HepG2 (cell line): ENCODE measurements around the gene CCDC70. TPM values are rescaled to one million over a fixed set of nuclear protein-coding genes. Genes with fewer than 3 reads are reported as not detected.
A peak's percentile ranks its signal among the peaks of the same experiment; 100 is the strongest.
"Not testable (repeated sequence)": the region's sequence is repeated elsewhere in the genome, so short reads cannot be mapped to it uniquely, and the experiment has no call there.

Source experiments
- ATAC-seq: fragments of 200-7000 bp; cut with Tn5 transposase; 3 replicates; pipeline ENCODE4 v1.9.1; 2020; ENCODE audit warnings: mild to moderate bottlenecking, moderate library complexity
- BruUV-seq: library from RNA; stranded (reverse); fragments of 400-500 nt; replicated peaks from 2 replicates; lab custom pipeline; 2021; lab: Mats Ljungman, UMichigan
- CTCF ChIA-PET: fragments of 300-600 bp; formaldehyde crosslinking; extraction: SDS; loops from one replicate; lab custom pipeline; 2021; ENCODE audit warnings: low total read pairs, inconsistent platforms, low intra/inter-chr PET ratio; lab: Yijun Ruan, JAX
- POLR2A ChIA-PET: fragments of 350-600 bp; sonication (Branson Sonifier 250); formaldehyde crosslinking; loops from one replicate; lab custom pipeline; 2020; ENCODE audit warnings: antibody characterized with exemption, inconsistent platforms; lab: Yijun Ruan, JAX
- DNase-seq: peaks from one replicate; pipeline ENCODE4 v3.0.0-alpha.2; 2015; ENCODE audit warnings: low spot score
- FAIRE-seq: peaks from 3 replicates; lab custom pipeline; 2011; peaks lifted over from hg19 to GRCh38; lab: Jason Lieb, UNC
- H2AFZ ChIP-seq: one replicate; pipeline ENCODE4 v1.6.1; 2011; ENCODE audit warnings: low read length, inconsistent platforms
- H3K27ac ChIP-seq: fragments of 300-600 bp; 3 replicates; pipeline ENCODE4 v1.8.0; 2011; ENCODE audit warnings: mixed run types, mild to moderate bottlenecking, mixed read lengths, low read length, inconsistent platforms; ENCODE audit not compliant: insufficient read depth; ENCODE audit errors: extremely low read length
- H3K27me3 ChIP-seq, 2 experiments: fragments of 200-600 bp in 1 of 2; 2 replicates in 1 of 2; 3 replicates in 1 of 2; pipeline versions ENCODE4 v1.6.0 to v1.8.0; 2011; ENCODE audit warnings: low read length in 2 of 2, mild to moderate bottlenecking in 2 of 2, moderate library complexity in 2 of 2, inconsistent platforms in 1 of 2; ENCODE audit not compliant: insufficient read depth in 2 of 2, control insufficient read depth in 1 of 2
- H3K36me3 ChIP-seq, 2 experiments: fragments of 200-600 bp in 1 of 2; replicated peaks in 1 of 2; 2 replicates in 1 of 2; 3 replicates in 1 of 2; pipeline versions ENCODE4 v1.5.1 to v1.8.0; 2011; ENCODE audit warnings: low read length in 2 of 2, inconsistent platforms in 1 of 2; ENCODE audit not compliant: insufficient read depth in 2 of 2, control insufficient read depth in 1 of 2
- H3K4me1 ChIP-seq: 2 replicates; pipeline ENCODE4 v1.5.1; 2012; ENCODE audit warnings: low read length, inconsistent platforms; ENCODE audit not compliant: insufficient read depth
- H3K4me2 ChIP-seq: 2 replicates; pipeline ENCODE4 v1.6.0; 2011; ENCODE audit warnings: low read depth, low read length, inconsistent platforms
- H3K4me3 ChIP-seq, 3 experiments: fragments of 200-600 bp in 1 of 3; sonication (generic), shearing (Covaris generic) in 1 of 3; replicated peaks in 1 of 3; 2 replicates each; pipeline ENCODE4 v1.5.1; 2011 to 2016; ENCODE audit warnings: low read length in 3 of 3, inconsistent platforms in 2 of 3, low read depth in 2 of 3, mild to moderate bottlenecking in 2 of 3, control low read depth in 1 of 3, mixed read lengths in 1 of 3; ENCODE audit not compliant: insufficient read depth in 1 of 3
- H3K79me2 ChIP-seq: one replicate; pipeline ENCODE4 v1.6.1; 2011; ENCODE audit warnings: low read length, inconsistent platforms; ENCODE audit not compliant: insufficient read depth
- H3K9ac ChIP-seq: 2 replicates; pipeline ENCODE4 v1.6.0; 2011; ENCODE audit warnings: mild to moderate bottlenecking, low read depth, low read length, inconsistent platforms; ENCODE audit not compliant: insufficient read depth
- H3K9me3 ChIP-seq: 2 replicates; pipeline ENCODE4 v1.5.1; 2012; ENCODE audit warnings: mild to moderate bottlenecking, low read length
- H4K20me1 ChIP-seq: 2 replicates; pipeline ENCODE4 v1.6.0; 2011; ENCODE audit warnings: inconsistent platforms, mild to moderate bottlenecking, low read length, moderate library complexity; ENCODE audit not compliant: insufficient read depth
- CEBPB ChIP-seq: IDR thresholded peaks from 2 replicates; pipeline ENCODE4 v1.6.1; 2011; ENCODE audit warnings: low read depth, low read length, improper control_type of control experiment, borderline replicate concordance
- EED ChIP-seq: sonication (generic); formaldehyde crosslinking; IDR thresholded peaks from 2 replicates; pipeline ENCODE4 v1.5.0; 2020; ENCODE audit warnings: mild to moderate bottlenecking, missing genetic modification reagents
- NR2F1 ChIP-seq, 2 experiments: fragments of 450-650 bp in 1 of 2; formaldehyde crosslinking in 1 of 2; IDR thresholded peaks; 2 replicates each; pipeline versions ENCODE4 v1.5.0 to v1.6.1; 2016 to 2020; ENCODE audit warnings: mild to moderate bottlenecking in 1 of 2, missing compliant biosample characterization in 1 of 2, missing genetic modification reagents in 1 of 2, moderate library complexity in 1 of 2
- WGBS: methylation state at CpG from one replicate; pipeline ENCODE4 v1.1.6; 2017; ENCODE audit warnings: low lambda C conversion rate; 5-methylcytosine and 5-hydroxymethylcytosine counted together
- in situ Hi-C: cut with HindIII; loops from 2 replicates; pipeline ENCODE4 v1.10.0; 2017; ENCODE audit warnings: low pct_unique_long_range_greater_than_20kb; ENCODE audit not compliant: extremely low pct_ligation_motif_present
- intact Hi-C: fragments of 100-400 bp; cut with micrococcal nuclease; formaldehyde crosslinking; loops from one replicate; pipeline ENCODE4 v1.10.0; 2022; ENCODE audit not compliant: unreplicated experiment
- polyA plus RNA-seq, 8 experiments: library from polyadenylated mRNA; depleted of rRNA in 3 of 8; stranded (reverse) in 7 of 8; unstranded in 1 of 8; fragments of >200 nt; fragmentation: Illumina TruSeq in 4 of 8; extraction: Trizol in 4 of 8; gene quantifications; 2 replicates each; pipeline versions ENCODE4 v1.2.1 to v1.2.3, GENCODE V29; 2011 to 2016; ENCODE audit warnings: low read depth in 4 of 8, missing spikeins in 1 of 8, mixed read lengths in 1 of 8; ENCODE audit not compliant: insufficient read depth in 1 of 8
- total RNA-seq, 5 experiments: library from RNA; depleted of rRNA; stranded (reverse); fragments of >200 nt; fragmentation: Illumina TruSeq; extraction: Trizol; gene quantifications; 2 replicates each; pipeline ENCODE4 v1.2.3, GENCODE V29; 2016; ENCODE audit warnings: low read depth in 1 of 5
- TF ChIP-seq, protein P1 (sequence below): IDR thresholded peaks from 2 replicates; pipeline ENCODE4 v1.6.1; 2012; ENCODE audit warnings: low read depth, low read length, improper control_type of control experiment
- TF ChIP-seq, protein P2 (sequence below): sonication (generic); formaldehyde crosslinking; IDR thresholded peaks from 2 replicates; pipeline ENCODE4 v1.4.0; 2020; ENCODE audit warnings: missing genetic modification reagents
- TF ChIP-seq, protein P3 (sequence below): sonication (generic); formaldehyde crosslinking; IDR thresholded peaks from 2 replicates; pipeline ENCODE4 v1.4.0; 2020; ENCODE audit warnings: missing genetic modification reagents

CCDC70 gene
- total and polyA plus RNA-seq, 2 of the 13 experiments (the other 11 are each of a cell fraction or from before 2014, with no cell fraction given): 0.13 TPM; not detected in 1

DNA sequence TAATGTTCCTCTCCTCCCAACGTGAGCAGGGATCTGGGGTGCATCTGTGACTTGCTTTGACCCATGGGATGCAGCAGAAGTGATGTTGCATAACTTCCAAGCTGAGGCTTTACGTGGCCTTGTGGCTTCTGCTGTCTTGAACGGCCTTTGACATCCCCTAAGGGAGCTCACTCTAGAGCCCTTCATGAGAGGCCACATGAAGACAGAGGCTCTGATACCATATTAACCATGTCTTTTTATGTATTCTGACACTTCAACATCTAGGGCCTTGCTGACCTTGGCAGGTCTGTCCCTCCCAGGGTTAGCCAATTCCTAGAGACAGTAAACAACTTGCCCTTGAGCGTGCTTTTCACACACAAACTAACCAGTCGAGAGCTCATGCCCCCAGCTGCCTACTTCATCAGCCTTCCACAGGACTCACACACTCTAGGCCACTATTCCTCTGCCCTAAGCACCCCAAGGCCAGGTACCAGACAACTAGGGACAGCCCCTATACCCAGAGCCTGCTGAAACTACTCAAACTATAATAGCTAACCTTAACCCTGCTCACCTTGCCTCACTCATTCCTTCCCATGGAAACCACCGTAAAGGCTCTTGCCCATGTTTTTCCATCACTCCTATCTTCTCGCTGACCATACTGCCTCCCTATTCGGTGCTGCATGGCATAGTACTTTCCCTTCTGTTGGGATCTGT lies 45.4 kb downstream of the CCDC70 start:
- Histone ChIP-seq H3K27me3 (no peaks in the 10 kb centered on the region), H2AFZ (no peak overlapping the region), H3K27ac (no peak overlapping the region), H3K36me3 (peaks cover 6 to 19% of the 10 kb centered on the region in 2 experiments; a peak in 4 of 5 replicates), H3K4me2 (no peak overlapping the region), H4K20me1 (no peaks in the 10 kb centered on the region), H3K4me1 (peaks cover 11% of the 10 kb centered on the region), H3K9me3 (no peaks in the 10 kb centered on the region), H3K4me3 (no peak overlapping the region), H3K79me2 (no peaks in the 10 kb centered on the region), H3K9ac (no peak overlapping the region)
- TF ChIP-seq, protein P1, sequence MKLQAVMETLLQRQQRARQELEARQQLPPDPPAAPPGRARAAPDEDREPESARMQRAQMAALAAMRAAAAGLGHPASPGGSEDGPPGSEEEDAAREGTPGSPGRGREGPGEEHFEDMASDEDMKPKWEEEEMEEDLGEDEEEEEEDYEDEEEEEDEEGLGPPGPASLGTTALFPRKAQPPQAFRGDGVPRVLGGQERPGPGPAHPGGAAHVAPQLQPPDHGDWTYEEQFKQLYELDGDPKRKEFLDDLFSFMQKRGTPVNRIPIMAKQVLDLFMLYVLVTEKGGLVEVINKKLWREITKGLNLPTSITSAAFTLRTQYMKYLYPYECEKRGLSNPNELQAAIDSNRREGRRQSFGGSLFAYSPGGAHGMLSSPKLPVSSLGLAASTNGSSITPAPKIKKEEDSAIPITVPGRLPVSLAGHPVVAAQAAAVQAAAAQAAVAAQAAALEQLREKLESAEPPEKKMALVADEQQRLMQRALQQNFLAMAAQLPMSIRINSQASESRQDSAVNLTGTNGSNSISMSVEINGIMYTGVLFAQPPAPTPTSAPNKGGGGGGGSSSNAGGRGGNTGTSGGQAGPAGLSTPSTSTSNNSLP: no peak
- TF ChIP-seq, protein P2, sequence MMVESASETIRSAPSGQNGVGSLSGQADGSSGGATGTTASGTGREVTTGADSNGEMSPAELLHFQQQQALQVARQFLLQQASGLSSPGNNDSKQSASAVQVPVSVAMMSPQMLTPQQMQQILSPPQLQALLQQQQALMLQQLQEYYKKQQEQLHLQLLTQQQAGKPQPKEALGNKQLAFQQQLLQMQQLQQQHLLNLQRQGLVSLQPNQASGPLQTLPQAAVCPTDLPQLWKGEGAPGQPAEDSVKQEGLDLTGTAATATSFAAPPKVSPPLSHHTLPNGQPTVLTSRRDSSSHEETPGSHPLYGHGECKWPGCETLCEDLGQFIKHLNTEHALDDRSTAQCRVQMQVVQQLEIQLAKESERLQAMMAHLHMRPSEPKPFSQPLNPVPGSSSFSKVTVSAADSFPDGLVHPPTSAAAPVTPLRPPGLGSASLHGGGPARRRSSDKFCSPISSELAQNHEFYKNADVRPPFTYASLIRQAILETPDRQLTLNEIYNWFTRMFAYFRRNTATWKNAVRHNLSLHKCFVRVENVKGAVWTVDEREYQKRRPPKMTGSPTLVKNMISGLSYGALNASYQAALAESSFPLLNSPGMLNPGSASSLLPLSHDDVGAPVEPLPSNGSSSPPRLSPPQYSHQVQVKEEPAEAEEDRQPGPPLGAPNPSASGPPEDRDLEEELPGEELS (CRISPR knock-in tag): no peak
- TF ChIP-seq CEBPB (peak; percentile 18; the same call in 1 of the 2 replicates), EED (CRISPR knock-in tag) (no peak), NR2F1 (CRISPR knock-in tag; IDR thresholded peaks at IDR 0.05) (no peak)
- TF ChIP-seq, protein P3, sequence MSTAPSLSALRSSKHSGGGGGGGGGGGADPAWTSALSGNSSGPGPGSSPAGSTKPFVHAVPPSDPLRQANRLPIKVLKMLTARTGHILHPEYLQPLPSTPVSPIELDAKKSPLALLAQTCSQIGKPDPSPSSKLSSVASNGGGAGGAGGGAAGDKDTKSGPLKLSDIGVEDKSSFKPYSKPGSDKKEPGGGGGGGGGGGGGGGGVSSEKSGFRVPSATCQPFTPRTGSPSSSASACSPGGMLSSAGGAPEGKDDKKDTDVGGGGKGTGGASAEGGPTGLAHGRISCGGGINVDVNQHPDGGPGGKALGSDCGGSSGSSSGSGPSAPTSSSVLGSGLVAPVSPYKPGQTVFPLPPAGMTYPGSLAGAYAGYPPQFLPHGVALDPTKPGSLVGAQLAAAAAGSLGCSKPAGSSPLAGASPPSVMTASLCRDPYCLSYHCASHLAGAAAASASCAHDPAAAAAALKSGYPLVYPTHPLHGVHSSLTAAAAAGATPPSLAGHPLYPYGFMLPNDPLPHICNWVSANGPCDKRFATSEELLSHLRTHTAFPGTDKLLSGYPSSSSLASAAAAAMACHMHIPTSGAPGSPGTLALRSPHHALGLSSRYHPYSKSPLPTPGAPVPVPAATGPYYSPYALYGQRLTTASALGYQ (CRISPR knock-in tag): no peak
- DNase-seq (no peak), ATAC-seq (peak; percentile 15), FAIRE-seq (no peak)
- POLR2A ChIA-PET: no interaction called here
- 85% methylated on average over 8 of the region's 8 CpGs for WGBS
- in situ Hi-C loops: no loop called here
- CTCF ChIA-PET: no interaction called here
- no TSS peak for BruUV-seq
- intact Hi-C loops: no loop called here

DNA sequence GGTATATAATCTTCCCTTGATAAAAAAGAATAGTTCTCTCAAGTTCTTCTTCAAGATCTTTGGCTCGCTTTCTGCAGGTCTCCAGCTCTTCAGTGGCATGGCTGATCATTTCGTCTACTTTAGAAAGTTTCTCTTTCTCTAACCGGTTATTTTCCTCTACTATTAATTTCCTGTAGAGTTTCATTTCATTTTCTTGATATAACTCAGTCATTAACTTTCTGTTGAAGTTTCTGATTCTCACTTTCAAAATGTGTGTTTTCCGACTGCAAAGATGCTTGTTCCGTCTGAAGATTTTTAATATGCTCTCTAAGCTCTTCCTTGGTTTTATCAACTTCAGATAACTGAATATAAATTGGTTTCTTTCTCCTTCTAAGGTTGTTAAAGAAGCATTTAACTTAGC lies 47.5 kb downstream of the CCDC70 start:
- WGBS: 94% methylated on average over 5 of the region's 5 CpGs
- H4K20me1 ChIP-seq, H3K9me3 ChIP-seq, H3K27ac ChIP-seq, H3K4me2 ChIP-seq, H3K9ac ChIP-seq, H3K4me3 ChIP-seq, H2AFZ ChIP-seq, H3K27me3 ChIP-seq, intact Hi-C loops, CTCF ChIA-PET, BruUV-seq, FAIRE-seq, DNase-seq, POLR2A ChIA-PET, in situ Hi-C loops, ATAC-seq, H3K79me2 ChIP-seq: not testable (repeated sequence)
- Histone ChIP-seq H3K4me1 (peaks cover 11% of the 10 kb centered on the region), H3K36me3 (peaks cover 10 to 20% of the 10 kb centered on the region in 2 experiments; a peak in 4 of 5 replicates)
